BE2C (cell line): ENCODE data around the gene EPHA6.

ENCODE experiments used
- DNase-seq: peaks from one replicate; pipeline ENCODE4 v3.0.0-alpha.2; 2020
- H3K27me3 ChIP-seq: fragments of 250-450 bp; sonication (Bioruptor Pico); 2 replicates; pipeline ENCODE4 v1.5.1; 2020; ENCODE audit warnings: mild to moderate bottlenecking
- H3K36me3 ChIP-seq: fragments of 250-450 bp; sonication (Bioruptor Pico); 2 replicates; pipeline ENCODE4 v1.5.1; 2020; ENCODE audit warnings: mild to moderate bottlenecking
- H3K4me1 ChIP-seq: fragments of 250-450 bp; sonication (Bioruptor Pico); 2 replicates; pipeline ENCODE4 v1.5.1; 2020
- H3K4me3 ChIP-seq: 2 replicates; pipeline ENCODE4 v1.5.1; 2011; ENCODE audit warnings: low read depth, low read length
- H3K9me3 ChIP-seq: fragments of 250-450 bp; sonication (Bioruptor Pico); 2 replicates; pipeline ENCODE4 v1.5.1; 2020
- CTCF ChIP-seq: IDR thresholded peaks from 2 replicates; pipeline ENCODE4 v1.5.1; 2012; ENCODE audit warnings: mild to moderate bottlenecking, low read depth, low read length

The EPHA6 gene

GRCh38 chr3:97764407-97765238 is 950.2 kb downstream of the EPHA6 start, which contains the start of gene ARL6:
Gene ARL6 (plus strand): TSS chr3:97764758. CDS start chr3:97768108, 3,350 bp downstream.
- peak; percentile 31; the same call in 1 of the 2 replicates for TF ChIP-seq CTCF
- peak; percentile 91 for DNase-seq
- H3K4me1 ChIP-seq = no peaks in the 10 kb centered on the region
- H3K36me3 ChIP-seq = peaks cover 4% of the 10 kb centered on the region
- no peaks in the 10 kb centered on the region for H3K9me3 ChIP-seq
- H3K4me3 ChIP-seq = peak within 1 kb of the TSS; percentile 86
- H3K27me3 ChIP-seq = no peaks in the 10 kb centered on the region

- Histone ChIP-seq H3K36me3 (peaks cover 11% of the 10 kb centered on the region), H3K4me3 (peak overlapping the region; percentile 86), H3K9me3 (no peaks in the 10 kb centered on the region; the same call in 1 of the 2 replicates), H3K27me3 (no peaks in the 10 kb centered on the region), H3K4me1 (no peaks in the 10 kb centered on the region)
- no peak for TF ChIP-seq CTCF
- no peak for DNase-seq
Measured at GRCh38 chr3:97765336-97765735, 950.9 kb downstream of the EPHA6 start.

GRCh38 chr3:97772926-97773325 is 958.5 kb downstream of the EPHA6 start:
- peaks cover under 1% of the 10 kb centered on the region; the same call in 1 of the 2 replicates for H3K4me1 ChIP-seq
- no peak for TF ChIP-seq CTCF
- no peaks in the 10 kb centered on the region for H3K27me3 ChIP-seq
- no peak overlapping the region for H3K4me3 ChIP-seq
- H3K36me3 ChIP-seq = peaks cover 43% of the 10 kb centered on the region
- DNase-seq = no peak
- no peaks in the 10 kb centered on the region; the same call in 1 of the 2 replicates for H3K9me3 ChIP-seq

GRCh38 chr3:97778152-97778551 is 963.8 kb downstream of the EPHA6 start:
- no peak for TF ChIP-seq CTCF
- Histone ChIP-seq H3K4me1 (peaks cover 4% of the 10 kb centered on the region), H3K9me3 (no peaks in the 10 kb centered on the region), H3K36me3 (peaks cover 36% of the 10 kb centered on the region), H3K27me3 (no peaks in the 10 kb centered on the region), H3K4me3 (no peak overlapping the region)
- DNase-seq = no peak

- Histone ChIP-seq H3K27me3 (no peaks in the 10 kb centered on the region), H3K36me3 (peaks cover 3% of the 10 kb centered on the region), H3K4me3 (no peak overlapping the region), H3K4me1 (no peaks in the 10 kb centered on the region), H3K9me3 (no peaks in the 10 kb centered on the region)
- DNase-seq = peak; percentile 10
- peak; percentile 83 for TF ChIP-seq CTCF
Measured at GRCh38 chr3:97793420-97794019, 979.1 kb downstream of the EPHA6 start.

GRCh38 chr3:97795951-97796350 is 981.6 kb downstream of the EPHA6 start:
- H3K36me3 ChIP-seq = peaks cover 3% of the 10 kb centered on the region
- no peaks in the 10 kb centered on the region for H3K9me3 ChIP-seq
- H3K27me3 ChIP-seq = no peaks in the 10 kb centered on the region
- H3K4me3 ChIP-seq = no peak overlapping the region
- DNase-seq = no peak
- no peak for TF ChIP-seq CTCF
- H3K4me1 ChIP-seq = no peaks in the 10 kb centered on the region
